ENCODE data around the gene SLC9A4.
A peak's percentile ranks its signal among the peaks of the same experiment; 100 is the strongest.

The SLC9A4 gene

DNA sequence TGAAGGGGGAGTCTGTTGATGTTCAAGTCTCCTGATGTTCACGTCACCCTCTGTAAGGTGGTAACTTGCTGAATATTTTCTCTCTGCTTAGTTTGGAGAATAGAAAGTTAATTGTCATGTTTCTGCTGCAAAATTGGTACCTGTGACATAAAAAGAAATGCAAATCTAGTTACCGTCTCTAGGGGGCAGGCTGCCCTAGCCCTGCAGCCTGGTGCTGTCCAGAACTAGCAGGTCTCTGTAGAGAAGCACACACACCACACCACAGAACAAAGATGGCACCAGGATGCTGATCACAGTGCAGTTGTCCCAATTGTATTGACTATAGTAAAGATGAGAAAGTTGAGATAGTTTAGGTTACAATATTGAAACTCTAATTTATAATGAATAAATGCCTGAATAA is 47.0 kb downstream of the SLC9A4 start:
- TF ChIP-seq, protein P1, sequence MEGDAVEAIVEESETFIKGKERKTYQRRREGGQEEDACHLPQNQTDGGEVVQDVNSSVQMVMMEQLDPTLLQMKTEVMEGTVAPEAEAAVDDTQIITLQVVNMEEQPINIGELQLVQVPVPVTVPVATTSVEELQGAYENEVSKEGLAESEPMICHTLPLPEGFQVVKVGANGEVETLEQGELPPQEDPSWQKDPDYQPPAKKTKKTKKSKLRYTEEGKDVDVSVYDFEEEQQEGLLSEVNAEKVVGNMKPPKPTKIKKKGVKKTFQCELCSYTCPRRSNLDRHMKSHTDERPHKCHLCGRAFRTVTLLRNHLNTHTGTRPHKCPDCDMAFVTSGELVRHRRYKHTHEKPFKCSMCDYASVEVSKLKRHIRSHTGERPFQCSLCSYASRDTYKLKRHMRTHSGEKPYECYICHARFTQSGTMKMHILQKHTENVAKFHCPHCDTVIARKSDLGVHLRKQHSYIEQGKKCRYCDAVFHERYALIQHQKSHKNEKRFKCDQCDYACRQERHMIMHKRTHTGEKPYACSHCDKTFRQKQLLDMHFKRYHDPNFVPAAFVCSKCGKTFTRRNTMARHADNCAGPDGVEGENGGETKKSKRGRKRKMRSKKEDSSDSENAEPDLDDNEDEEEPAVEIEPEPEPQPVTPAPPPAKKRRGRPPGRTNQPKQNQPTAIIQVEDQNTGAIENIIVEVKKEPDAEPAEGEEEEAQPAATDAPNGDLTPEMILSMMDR (IDR thresholded peaks at IDR 0.05; ENCODE audit: low read depth, low read length, missing control alignments), result peak; percentile 77
- Histone ChIP-seq H3K4me3 (ENCODE audit: low read depth, low read length) (no peak overlapping the region), H3K27me3 (replicated peaks) (no peaks in the 10 kb centered on the region), H3K27ac (no peak overlapping the region), H3K36me3 (replicated peaks) (no peaks in the 10 kb centered on the region)
- no peak for DNase-seq
- in situ Hi-C loops (cut with HindIII; ENCODE audit: low pct_ligation_motif_present, low sequenced_read_pairs), result no loop called here

DNA sequence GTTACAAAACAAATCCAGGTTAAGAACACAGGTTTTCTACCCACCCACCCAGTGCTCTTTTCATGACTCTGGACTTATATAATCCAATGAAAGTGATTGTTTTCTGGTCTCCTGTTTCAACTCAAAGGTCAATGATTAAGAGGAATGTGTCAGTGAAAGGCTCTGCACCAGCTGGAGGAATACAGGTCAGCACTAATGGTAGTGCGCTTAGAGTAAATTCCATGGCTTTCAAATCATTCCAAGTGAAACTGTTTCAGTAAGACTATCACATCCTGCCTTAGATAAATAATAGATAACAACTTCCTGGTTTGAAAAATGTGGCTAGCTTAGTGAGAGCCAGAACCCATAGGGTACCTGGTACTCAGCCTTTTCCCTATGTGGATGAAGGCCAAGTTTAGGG is 47.8 kb downstream of the SLC9A4 start:
- TF ChIP-seq, protein P1 (IDR thresholded peaks at IDR 0.05; ENCODE audit: low read depth, low read length, missing control alignments), result no peak
- Histone ChIP-seq H3K27ac (no peak overlapping the region), H3K4me3 (ENCODE audit: low read depth, low read length) (no peak overlapping the region), H3K27me3 (replicated peaks) (no peaks in the 10 kb centered on the region), H3K36me3 (replicated peaks) (no peaks in the 10 kb centered on the region)
- in situ Hi-C loops (cut with HindIII; ENCODE audit: low pct_ligation_motif_present, low sequenced_read_pairs), result no loop called here
- DNase-seq, result no peak

DNA sequence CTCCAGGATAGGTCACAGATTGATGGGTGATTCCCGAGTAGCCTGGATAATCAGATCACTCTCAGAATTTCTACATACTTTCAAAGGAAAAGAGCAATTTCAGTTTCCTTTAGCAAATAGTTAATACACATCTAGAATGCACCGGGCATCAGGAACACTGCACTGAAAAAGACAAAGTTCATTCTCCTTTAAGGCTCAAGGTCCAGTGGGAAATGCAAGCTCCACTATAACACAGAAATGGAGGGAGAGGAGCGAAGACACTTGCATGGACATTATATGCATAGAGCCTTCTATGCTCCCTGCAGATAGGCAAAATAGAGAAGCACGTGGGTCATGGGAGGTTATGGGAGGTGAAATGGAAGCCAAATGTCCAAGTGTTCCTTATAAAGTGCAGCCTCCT is 49.1 kb downstream of the SLC9A4 start:
- DNase-seq, result no peak
- no peaks in the 10 kb centered on the region for H3K27me3 ChIP-seq (replicated peaks)
- TF ChIP-seq, protein P1 (IDR thresholded peaks at IDR 0.05; ENCODE audit: low read depth, low read length, missing control alignments), result no peak
- H3K27ac ChIP-seq, result no peak overlapping the region
- no peak overlapping the region for H3K4me3 ChIP-seq (ENCODE audit: low read depth, low read length)
- in situ Hi-C loops (cut with HindIII; ENCODE audit: low pct_ligation_motif_present, low sequenced_read_pairs), result no loop called here
- H3K36me3 ChIP-seq (replicated peaks), result no peaks in the 10 kb centered on the region

DNA sequence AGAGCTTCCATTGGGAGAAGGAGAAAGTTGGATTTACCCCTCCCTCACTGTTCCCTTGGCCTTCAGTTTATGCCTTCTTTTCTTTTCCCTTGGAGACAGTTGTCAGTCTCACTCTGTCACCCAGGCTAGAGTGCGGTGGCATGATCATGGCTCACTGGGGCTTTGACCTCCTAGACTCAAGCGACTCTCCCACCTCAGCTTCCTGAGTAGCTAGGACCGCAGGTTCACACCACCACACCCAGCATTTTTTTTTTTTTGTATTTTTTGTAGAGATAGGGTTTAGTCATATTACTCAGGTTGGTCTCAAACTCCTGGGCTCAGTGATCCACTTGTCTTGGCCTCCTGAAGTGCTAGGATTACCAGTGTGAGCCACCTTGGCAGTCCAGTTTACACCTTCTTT is 49.9 kb downstream of the SLC9A4 start:
- TF ChIP-seq, protein P1 (IDR thresholded peaks at IDR 0.05; ENCODE audit: low read depth, low read length, missing control alignments), result no peak
- H3K27ac ChIP-seq, result no peak overlapping the region
- in situ Hi-C loops (cut with HindIII; ENCODE audit: low pct_ligation_motif_present, low sequenced_read_pairs), result no loop called here
- H3K27me3 ChIP-seq (replicated peaks), result no peaks in the 10 kb centered on the region
- DNase-seq, result no peak
- H3K36me3 ChIP-seq (replicated peaks), result no peaks in the 10 kb centered on the region
- H3K4me3 ChIP-seq (ENCODE audit: low read depth, low read length), result no peak overlapping the region

DNA sequence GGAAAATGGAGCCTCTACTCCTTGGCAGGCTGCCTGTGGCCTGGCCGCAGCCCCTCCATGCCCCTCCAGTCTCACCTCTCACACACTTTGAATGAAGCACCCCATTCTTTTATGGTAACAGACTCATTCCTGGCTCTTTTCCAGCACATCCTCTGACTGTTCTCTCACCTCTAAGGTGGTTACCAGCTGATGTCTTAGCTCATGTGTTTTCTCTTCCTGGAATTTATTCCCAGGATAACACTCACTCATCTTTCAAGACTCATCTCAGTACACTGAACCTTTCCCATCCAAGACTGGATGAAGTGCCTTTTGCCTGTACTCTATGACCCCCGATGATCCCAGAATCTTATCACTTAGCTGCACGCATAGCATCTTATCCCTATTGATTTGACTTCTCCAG is 50.6 kb downstream of the SLC9A4 start:
- Histone ChIP-seq H3K36me3 (replicated peaks) (no peaks in the 10 kb centered on the region), H3K27ac (no peak overlapping the region), H3K4me3 (ENCODE audit: low read depth, low read length) (no peak overlapping the region), H3K27me3 (replicated peaks) (no peaks in the 10 kb centered on the region)
- in situ Hi-C loops (cut with HindIII; ENCODE audit: low pct_ligation_motif_present, low sequenced_read_pairs), result no loop called here
- TF ChIP-seq, protein P1 (IDR thresholded peaks at IDR 0.05; ENCODE audit: low read depth, low read length, missing control alignments), result no peak
- DNase-seq, result no peak

DNA sequence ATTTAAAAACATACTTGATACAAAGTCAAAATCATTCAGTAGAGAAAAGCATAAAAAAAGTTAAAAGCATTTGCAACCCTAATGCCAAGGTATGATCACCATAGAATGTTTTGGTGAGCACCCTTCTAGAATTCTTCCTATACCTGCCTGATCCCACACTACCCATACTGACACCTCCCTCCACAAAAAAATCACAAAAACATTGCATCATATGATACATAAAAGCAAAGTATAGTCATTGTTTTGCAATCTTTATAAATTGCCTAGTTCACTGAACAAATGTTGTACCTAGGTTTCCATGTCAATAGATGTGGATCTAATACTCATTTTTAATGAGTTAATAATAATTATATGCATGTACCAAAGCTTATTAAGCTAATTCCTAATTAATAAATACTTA is 54.1 kb downstream of the SLC9A4 start:
- no peaks in the 10 kb centered on the region for H3K27me3 ChIP-seq (replicated peaks)
- TF ChIP-seq, protein P1 (IDR thresholded peaks at IDR 0.05; ENCODE audit: low read depth, low read length, missing control alignments), result no peak
- in situ Hi-C loops (cut with HindIII; ENCODE audit: low pct_ligation_motif_present, low sequenced_read_pairs), result no loop called here
- no peaks in the 10 kb centered on the region for H3K36me3 ChIP-seq (replicated peaks)
- no peak overlapping the region for H3K27ac ChIP-seq
- no peak overlapping the region for H3K4me3 ChIP-seq (ENCODE audit: low read depth, low read length)
- no peak for DNase-seq
